DMS153 treated with DMSO at 0.1 percent for 48 hours (cell line): ENCODE measurements around the gene SCNN1B.
"Not testable (repeated sequence)": the region's sequence is repeated elsewhere in the genome, so short reads cannot be mapped to it uniquely, and the experiment has no call there.

Experiments
- DNase-seq: peaks from one replicate; lab custom pipeline; 2025; ENCODE audit not compliant: unreplicated experiment; lab: John Stamatoyannopoulos, UW

Gene SCNN1B

GRCh38 chr16:23353440-23353839, 51.3 kb downstream of the SCNN1B start:
- DNase-seq = no peak

- no peak for DNase-seq
Measured at GRCh38 chr16:23354246-23354645, 52.1 kb downstream of the SCNN1B start.

DNA sequence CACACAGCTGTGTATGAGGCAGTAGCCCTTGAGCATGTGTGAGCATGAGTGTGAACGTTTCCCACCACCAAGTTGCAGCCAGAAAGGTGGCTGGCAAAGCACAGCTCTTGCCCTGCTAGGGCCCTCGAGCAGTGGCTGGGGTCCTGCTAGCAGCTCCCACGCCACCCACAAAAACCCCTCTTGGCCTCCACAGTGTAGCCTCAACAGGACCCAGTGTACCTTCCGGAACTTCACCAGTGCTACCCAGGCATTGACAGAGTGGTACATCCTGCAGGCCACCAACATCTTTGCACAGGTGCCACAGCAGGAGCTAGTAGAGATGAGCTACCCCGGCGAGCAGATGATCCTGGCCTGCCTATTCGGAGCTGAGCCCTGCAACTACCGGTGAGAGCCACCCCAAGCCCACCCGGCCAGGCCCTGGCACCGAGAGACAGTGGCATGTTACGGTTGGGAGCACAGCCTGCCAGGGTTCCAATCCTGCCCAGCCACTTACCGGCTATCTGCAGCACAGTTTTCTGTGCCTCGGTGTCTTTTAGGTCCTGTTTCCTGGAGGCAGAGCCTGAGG, 53.1 kb downstream of the SCNN1B start:
- DNase-seq = no peak

GRCh38 chr16:23356941-23357340, 54.8 kb downstream of the SCNN1B start:
- no peak for DNase-seq

DNA sequence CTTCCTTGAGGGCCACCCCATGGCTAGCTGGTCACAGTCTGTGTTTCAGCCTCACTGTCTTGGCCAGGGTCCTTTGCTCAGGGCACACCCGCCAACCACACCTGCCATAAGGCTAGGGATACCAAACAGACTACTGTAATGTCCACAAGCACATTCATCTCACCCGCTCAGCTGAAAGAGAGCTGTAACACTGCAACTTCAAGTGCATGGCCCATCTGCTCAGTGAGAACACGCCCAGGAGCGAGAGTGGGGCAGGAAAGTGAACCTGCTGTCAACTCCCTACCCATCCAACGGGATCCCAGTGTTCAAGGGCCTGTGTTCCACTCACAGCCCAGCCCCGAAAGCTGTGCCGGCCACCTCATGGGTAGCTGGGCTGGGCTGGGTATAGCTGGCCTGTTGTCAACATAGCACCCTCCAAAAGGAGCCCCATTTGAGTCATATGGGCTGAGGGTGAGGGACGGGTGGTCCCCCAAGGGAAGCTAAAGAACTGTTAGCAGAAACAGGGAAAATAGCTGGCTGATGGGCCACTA, 55.7 kb downstream of the SCNN1B start:
- DNase-seq = peak; percentile 34

DNA sequence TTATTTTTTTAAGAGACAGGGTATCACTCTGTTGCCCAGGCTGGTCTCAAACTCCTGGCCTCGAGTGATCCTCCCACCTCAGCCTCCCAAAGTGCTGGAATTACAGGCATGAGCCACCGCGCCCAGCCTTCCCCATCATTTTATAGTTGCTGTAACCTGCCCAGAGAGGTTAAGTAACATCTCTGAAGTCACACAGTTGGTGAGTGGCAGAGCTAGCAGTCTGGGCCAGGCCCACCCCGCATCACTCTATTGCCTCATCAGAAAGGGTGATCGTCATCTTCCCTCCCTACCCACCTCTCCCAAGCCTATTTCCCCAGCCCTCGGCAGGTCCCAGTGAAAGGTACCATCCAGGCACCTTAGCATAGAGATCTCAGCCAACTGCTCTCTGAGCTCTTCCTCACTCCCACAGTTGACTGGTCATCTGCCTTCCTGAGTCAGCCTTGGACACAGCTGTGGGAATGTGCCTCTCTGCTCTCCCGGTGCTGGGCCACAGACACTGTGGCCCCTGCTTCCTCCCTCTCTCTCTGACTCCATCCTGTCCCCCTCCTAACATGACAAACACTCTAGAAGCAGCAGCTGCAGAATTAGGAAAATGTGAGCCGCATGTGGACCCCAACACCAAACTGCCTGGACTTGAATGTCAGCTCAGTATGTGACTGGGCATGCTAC, 57.1 kb downstream of the SCNN1B start:
- no peak for DNase-seq

DNA sequence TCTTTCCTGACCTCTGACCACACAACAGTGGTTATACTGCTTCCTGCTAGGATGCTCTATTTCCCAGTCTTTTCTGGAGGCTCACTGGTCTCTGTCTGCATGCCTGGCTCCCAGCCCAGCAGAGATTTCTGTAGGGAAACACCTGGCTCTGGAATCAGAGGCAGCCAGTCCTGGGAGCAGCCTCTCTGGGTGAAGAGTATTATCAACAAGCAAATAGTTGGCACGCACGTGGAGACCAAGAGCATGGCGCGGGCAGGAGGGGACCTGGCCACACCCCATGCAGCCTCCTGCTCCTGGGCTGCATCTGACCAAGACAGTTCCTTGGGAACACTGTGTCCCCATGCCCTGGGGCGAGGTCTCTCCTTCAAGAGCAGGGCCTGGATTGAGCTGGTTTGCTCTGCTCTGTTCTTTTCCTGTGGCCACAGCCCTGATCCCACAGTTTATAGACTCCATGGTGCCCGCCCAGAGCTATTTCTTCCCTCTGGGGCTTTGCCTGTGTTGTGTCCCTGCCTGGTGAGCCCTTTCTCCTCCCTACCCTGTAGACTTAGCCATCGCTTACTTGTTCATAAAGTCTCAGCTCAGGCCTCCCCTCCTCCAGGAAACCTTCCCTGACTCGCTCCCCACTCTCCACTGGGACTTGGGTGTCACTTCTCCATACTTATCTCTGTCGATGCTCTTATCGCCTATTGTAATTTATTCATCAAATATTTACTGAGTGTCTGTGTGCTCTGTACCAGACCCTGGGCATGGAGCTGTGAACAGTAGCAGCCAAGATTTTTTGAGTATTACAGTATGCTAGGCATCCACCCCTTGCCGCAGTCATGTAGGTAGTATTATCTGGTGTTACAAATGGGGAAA, 60.6 kb downstream of the SCNN1B start:
- DNase-seq = peak; percentile 93

GRCh38 chr16:23365602-23366240, 63.6 kb downstream of the SCNN1B start:
- peak; percentile 70 for DNase-seq

GRCh38 chr16:23366341-23366740, 64.2 kb downstream of the SCNN1B start:
- not testable (repeated sequence) for DNase-seq

- DNase-seq = no peak
Measured at GRCh38 chr16:23367564-23367963, 65.5 kb downstream of the SCNN1B start.

GRCh38 chr16:23367988-23368387, 65.9 kb downstream of the SCNN1B start:
- no peak for DNase-seq

GRCh38 chr16:23368469-23368868, 66.4 kb downstream of the SCNN1B start:
- DNase-seq = no peak

DNA sequence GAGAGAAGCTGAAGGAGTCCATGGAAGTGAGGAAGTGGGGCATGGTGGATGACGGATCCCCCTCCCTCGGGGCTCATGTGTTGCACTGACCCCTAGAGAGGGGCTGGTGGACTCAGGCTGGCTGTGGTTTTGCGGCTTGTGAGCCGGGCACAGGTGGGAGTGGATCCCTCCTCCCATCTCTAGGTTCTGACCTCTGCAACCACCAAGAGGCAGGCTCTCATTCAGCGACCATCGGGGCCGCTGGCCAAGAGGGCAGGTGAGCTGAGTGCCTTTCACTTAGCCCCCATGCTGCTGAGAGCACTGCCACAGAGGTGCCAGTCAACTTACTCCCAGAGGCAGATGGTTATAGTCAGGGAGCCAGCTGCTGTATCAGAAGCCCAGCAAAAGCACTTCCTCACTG, 67.3 kb downstream of the SCNN1B start:
- DNase-seq = no peak

DNA sequence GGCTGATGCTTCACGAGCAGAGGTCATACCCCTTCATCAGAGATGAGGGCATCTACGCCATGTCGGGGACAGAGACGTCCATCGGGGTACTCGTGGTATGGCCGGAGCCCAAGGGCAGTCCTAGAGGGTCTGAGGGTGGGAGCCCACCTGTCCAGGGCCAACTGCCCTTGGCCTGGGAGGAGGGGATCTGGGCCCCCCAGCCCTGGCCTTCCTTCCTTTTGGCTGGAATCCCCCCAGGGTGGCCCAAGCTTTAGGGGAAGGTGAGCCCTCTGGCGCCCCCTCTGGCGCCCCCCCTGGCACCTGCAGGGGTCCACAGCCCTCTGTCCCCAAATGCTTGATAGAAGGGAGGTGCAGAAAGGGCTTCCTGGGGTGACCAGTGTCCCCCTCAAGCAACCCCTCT, 69.3 kb downstream of the SCNN1B start:
- no peak for DNase-seq

DNA sequence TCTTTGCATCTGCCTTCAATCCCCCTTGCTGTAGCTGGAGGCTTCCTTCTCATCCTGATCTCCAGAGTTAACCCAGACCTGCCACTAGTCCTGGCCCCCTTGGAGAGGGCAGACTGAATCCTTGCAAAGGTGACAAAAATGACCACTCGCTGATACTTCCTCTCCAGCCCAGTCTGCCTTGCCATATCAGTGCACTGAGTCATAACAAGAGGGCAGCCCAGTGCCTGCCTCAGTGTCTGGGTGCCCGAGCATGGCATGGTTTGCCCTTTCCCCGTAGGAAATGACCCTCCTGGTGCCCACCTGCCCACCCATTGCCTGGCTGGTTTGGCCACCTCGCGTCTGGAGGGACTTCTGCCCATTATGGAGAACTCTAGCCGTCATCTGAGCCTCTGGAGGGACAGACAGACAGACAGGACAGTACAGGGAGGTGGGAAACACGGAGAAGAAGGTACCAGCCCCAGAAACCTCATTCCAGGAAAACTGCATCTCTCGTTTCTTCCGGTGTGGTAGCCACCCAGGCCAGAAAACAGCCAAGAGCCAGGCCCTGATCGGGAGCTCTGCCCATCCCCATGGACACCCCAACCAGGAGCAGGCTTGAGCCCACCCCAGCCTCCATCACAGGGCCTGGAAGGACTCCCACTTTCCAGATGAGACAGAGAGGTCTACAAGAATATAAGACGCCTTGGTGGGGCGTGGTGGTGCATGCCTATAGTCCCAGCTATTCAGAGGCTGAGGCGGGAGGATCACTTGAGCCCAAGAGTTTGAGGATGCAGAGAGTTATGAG, 71.5 kb downstream of the SCNN1B start:
- no peak for DNase-seq

- DNase-seq = no peak
Measured at GRCh38 chr16:23374721-23375510, 72.8 kb downstream of the SCNN1B start.

DNA sequence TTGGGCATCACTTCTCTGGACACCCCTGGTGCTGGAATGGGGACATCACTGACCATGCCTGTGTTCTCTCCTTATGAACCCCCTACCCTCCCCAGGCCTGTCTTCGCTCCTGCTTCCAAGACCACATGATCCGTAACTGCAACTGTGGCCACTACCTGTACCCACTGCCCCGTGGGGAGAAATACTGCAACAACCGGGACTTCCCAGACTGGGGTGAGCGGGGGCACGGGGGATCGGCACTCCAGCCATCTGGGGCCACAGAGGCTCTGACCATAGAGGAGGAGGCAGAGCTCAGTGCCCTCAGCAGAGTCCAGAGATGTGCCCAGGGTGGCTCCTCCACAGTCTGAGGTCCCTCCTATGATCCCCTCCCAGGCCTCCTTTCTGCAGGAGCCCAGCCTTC, 73.5 kb downstream of the SCNN1B start:
- no peak for DNase-seq

DNA sequence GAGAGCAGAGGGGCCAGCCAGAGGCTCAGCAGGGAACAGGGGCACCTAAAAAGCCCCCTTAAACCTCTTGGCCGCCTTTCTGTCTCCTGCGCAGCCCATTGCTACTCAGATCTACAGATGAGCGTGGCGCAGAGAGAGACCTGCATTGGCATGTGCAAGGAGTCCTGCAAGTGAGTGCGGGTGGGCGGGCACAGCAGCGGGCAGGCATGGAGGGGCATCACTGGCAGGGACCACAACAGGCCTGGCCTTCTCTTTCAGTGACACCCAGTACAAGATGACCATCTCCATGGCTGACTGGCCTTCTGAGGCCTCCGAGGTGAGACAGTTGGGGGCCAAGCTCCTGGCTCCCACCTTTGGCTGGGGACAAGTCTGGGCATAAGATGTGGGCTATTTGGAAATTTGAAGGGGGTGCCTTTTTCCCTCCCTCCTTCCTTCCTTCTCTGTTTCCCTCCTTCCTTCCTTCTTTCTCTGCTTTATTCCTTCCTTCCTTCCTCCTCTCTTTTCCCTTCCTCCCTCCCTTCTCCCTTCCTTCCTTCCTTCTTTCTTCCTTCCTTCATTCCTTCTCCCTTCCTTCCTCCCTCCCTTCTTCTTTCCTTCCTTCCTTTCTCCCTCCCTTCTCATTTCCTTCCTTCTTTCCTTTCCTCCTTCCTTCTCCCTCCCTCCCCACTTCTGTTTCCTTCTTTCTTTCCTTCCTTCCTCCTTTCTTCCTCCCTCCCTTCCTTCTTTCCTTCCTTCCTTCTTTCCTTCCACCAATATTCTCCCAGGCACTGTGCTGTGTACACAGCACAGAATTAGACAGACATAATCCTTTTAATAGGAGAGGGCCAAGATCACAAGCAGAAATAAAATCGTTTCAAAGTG, 75.2 kb downstream of the SCNN1B start:
- no peak for DNase-seq

- DNase-seq = no peak
Measured at GRCh38 chr16:23378256-23378655, 76.2 kb downstream of the SCNN1B start.
